HFFc6 (cell line): Measurements from ENCODE around the gene RPAP2. TPM values are rescaled to one million over a fixed set of nuclear protein-coding genes. Genes with fewer than 3 reads are reported as not detected.
"Not testable (repeated sequence)": the region's sequence is repeated elsewhere in the genome, so short reads cannot be mapped to it uniquely, and the experiment has no call there.

ENCODE experiments used
- DNase-seq: peaks from one replicate; pipeline ENCODE4 v3.0.0-alpha.2; 2018
- H3K27ac Mint-ChIP-seq: 2 replicates; pipeline ENCODE4 v1.8.0; 2020; ENCODE audit warnings: mild to moderate bottlenecking, mixed read lengths
- H3K27me3 Mint-ChIP-seq: 2 replicates; pipeline ENCODE4 v1.8.0; 2021; ENCODE audit warnings: mild to moderate bottlenecking, moderate library complexity, mixed read lengths; ENCODE audit not compliant: insufficient read depth
- H3K36me3 Mint-ChIP-seq: 2 replicates; pipeline ENCODE4 v1.8.0; 2021; ENCODE audit warnings: low read depth, mixed read lengths
- H3K4me1 Mint-ChIP-seq: 2 replicates; pipeline ENCODE4 v1.8.0; 2020; ENCODE audit warnings: low read depth, mixed read lengths
- H3K4me3 Mint-ChIP-seq: 2 replicates; pipeline ENCODE4 v1.8.0; 2020; ENCODE audit warnings: mild to moderate bottlenecking, moderate library complexity, mixed read lengths
- H3K9me3 Mint-ChIP-seq: 2 replicates; pipeline ENCODE4 v1.8.0; 2020; ENCODE audit warnings: mild to moderate bottlenecking, mixed read lengths
- total RNA-seq, 6 experiments: library from RNA; stranded (reverse); fragmentation: NEBNext Ultra II Directional; extraction: Animal tissue kit (Norgen Biotek cat#: 25700); gene quantifications; 2 replicates in 1 of 6; 3 replicates in 5 of 6; pipeline ENCODE4 v1.2.3, GENCODE V29; 2021
- TF ChIP-seq, protein P1 (sequence below): fragments of 200-600 bp; sonication (generic); IDR thresholded peaks from 2 replicates; pipeline ENCODE4 v1.5.0; 2021; ENCODE audit warnings: antibody characterized with exemption, mild to moderate bottlenecking

Gene RPAP2
- total RNA-seq, 6 experiments from 2014 or later = 18.4 to 24.8 (median 21.0) TPM

DNA sequence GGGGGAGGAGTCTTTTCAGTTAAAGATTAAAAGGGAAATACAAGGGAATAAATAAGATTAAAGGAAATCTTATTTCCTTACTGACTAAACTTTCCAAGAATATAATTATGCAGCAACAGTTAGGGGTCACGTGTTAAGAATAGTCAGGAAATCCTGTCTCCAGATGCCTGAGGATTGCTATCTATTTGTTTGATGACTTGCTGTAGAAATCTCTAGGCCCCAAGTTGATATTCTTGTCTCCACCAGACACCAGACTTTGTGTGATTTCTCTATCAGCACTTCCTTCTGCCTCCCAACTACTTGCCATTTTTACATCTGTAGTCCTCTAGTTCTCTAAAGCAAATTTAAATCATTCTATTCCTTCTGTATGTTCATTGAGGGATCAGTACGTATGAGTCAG lies 77.5 kb downstream of the RPAP2 start:
- Mint-ChIP-seq H3K9me3 (no peaks in the 10 kb centered on the region), H3K36me3 (peaks cover 6% of the 10 kb centered on the region), H3K4me1 (0 out of 2 replicates have a peak, but pooled peaks cover 6% of the 10 kb centered on the region), H3K4me3 (no peak overlapping the region), H3K27me3 (no peaks in the 10 kb centered on the region; the same call in 1 of the 2 replicates), H3K27ac (no peak overlapping the region)
- no peak for DNase-seq
- TF ChIP-seq, protein P1, sequence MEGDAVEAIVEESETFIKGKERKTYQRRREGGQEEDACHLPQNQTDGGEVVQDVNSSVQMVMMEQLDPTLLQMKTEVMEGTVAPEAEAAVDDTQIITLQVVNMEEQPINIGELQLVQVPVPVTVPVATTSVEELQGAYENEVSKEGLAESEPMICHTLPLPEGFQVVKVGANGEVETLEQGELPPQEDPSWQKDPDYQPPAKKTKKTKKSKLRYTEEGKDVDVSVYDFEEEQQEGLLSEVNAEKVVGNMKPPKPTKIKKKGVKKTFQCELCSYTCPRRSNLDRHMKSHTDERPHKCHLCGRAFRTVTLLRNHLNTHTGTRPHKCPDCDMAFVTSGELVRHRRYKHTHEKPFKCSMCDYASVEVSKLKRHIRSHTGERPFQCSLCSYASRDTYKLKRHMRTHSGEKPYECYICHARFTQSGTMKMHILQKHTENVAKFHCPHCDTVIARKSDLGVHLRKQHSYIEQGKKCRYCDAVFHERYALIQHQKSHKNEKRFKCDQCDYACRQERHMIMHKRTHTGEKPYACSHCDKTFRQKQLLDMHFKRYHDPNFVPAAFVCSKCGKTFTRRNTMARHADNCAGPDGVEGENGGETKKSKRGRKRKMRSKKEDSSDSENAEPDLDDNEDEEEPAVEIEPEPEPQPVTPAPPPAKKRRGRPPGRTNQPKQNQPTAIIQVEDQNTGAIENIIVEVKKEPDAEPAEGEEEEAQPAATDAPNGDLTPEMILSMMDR = no peak

DNA sequence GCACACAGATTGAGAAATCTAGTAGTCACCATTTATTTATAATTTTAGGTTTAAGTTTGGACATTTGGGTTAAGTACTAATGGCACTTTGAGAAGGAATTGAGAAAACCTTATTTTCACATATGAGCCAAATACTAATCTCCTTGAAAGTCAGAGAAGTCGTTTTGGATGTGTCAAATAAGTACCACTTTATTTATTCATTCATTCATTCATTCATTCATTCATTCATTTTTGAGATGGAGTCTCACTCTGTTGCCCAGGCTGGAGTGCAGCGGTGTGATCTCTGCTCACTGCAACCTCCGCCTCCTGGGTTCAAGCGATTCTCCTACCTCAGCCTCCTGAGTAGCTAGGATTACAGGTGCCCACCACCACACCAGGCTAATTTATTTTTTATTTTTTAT lies 79.1 kb downstream of the RPAP2 start:
- not testable (repeated sequence) for H3K9me3 Mint-ChIP-seq, H3K27me3 Mint-ChIP-seq, H3K4me1 Mint-ChIP-seq, DNase-seq, H3K27ac Mint-ChIP-seq, H3K4me3 Mint-ChIP-seq, H3K36me3 Mint-ChIP-seq

DNA sequence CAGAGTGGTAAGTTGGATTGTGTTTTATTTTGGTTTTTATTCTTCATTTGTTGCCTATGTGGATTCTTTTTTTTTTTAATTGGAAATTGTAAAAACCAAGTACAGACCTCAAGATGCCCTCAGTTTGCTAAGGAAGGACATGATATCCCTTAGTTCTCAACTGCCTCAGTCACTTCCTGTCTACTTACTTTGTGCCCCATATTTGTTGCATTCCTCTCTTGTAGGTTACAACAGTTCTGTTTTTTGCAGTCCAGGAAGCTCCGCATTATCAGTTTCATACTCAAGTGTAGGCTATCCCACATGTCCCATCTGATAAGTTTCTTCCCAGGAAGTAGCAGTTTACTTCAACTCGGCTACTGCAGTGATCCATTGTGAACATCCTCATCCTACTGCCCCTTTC lies 82.0 kb downstream of the RPAP2 start:
- DNase-seq = no peak
- H3K27ac Mint-ChIP-seq = no peak overlapping the region
- no peak overlapping the region for H3K4me3 Mint-ChIP-seq
- H3K4me1 Mint-ChIP-seq = no peaks in the 10 kb centered on the region
- peaks cover 10% of the 10 kb centered on the region for H3K36me3 Mint-ChIP-seq
- TF ChIP-seq, protein P1 = no peak
- H3K9me3 Mint-ChIP-seq = no peaks in the 10 kb centered on the region
- H3K27me3 Mint-ChIP-seq = no peaks in the 10 kb centered on the region

DNA sequence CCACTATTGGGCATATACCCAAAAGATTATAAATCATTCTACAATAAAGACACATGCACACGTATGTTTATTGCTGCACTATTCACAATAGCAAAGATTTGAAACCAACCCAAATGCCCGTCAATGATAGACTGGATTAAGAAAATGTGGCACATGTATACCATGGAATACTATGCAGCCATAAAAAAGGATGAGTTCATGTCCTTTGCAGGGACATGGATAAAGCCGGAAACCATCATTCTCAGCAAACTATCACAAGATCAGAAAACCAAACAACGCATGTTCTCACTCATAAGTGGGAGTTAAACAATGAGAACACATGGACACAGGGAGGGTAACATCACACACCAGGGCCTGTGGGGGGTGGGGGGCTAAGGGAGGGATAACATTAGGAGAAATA lies 95.1 kb downstream of the RPAP2 start:
- peaks cover 45% of the 10 kb centered on the region for H3K9me3 Mint-ChIP-seq
- not testable (repeated sequence) for H3K27ac Mint-ChIP-seq, H3K4me1 Mint-ChIP-seq, H3K27me3 Mint-ChIP-seq, DNase-seq, H3K4me3 Mint-ChIP-seq
- peaks cover 46% of the 10 kb centered on the region for H3K36me3 Mint-ChIP-seq

DNA sequence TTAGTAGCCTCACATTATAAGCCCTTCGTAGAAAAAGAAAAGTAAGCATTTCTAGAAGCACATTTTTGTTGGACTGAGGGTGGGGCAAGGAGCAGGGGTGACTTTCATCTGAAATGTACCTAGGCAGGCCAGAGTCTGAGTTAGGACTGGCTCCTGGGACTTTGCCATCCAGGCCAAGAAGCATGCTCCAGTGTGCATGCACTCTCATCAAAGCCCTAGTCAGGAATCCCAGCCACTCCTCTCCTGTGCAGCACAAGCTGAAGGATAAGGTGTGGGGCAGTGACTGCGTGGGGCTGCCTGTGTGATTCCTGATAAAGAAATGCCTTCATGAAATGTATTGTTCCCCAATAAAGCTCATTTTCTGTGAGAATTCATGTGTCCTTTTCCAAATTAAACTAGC lies 99.7 kb downstream of the RPAP2 start:
- Mint-ChIP-seq H3K4me1 (no peaks in the 10 kb centered on the region), H3K36me3 (peaks cover 6% of the 10 kb centered on the region), H3K27me3 (no peaks in the 10 kb centered on the region), H3K27ac (no peak overlapping the region), H3K4me3 (no peak overlapping the region), H3K9me3 (peaks cover 10% of the 10 kb centered on the region)
- DNase-seq = no peak
- TF ChIP-seq, protein P1 = no peak

DNA sequence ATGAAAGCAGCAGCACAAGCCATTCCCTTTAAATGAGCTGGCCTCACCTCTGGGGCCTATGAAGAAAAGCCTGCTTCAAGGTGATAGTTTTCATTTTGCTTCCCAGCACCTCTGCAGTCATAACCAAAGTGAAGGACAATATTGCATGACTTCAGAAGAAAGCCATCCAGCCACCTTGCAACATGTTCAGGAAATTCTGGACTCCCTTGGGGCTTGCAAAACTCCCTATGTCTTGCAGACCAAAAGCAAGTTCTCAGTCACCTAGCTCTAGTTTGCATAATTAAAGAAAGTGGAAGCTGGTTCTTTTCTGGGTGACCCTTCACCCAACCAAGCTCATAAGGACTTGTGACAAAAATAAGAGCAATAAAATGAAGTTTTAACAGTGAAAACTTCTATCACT lies 100.2 kb downstream of the RPAP2 start:
- no peak overlapping the region for H3K27ac Mint-ChIP-seq
- TF ChIP-seq, protein P1 = no peak
- H3K4me1 Mint-ChIP-seq = no peaks in the 10 kb centered on the region
- peaks cover 3% of the 10 kb centered on the region for H3K36me3 Mint-ChIP-seq
- H3K9me3 Mint-ChIP-seq = peaks cover 8% of the 10 kb centered on the region
- no peaks in the 10 kb centered on the region for H3K27me3 Mint-ChIP-seq
- no peak for DNase-seq
- H3K4me3 Mint-ChIP-seq = no peak overlapping the region

DNA sequence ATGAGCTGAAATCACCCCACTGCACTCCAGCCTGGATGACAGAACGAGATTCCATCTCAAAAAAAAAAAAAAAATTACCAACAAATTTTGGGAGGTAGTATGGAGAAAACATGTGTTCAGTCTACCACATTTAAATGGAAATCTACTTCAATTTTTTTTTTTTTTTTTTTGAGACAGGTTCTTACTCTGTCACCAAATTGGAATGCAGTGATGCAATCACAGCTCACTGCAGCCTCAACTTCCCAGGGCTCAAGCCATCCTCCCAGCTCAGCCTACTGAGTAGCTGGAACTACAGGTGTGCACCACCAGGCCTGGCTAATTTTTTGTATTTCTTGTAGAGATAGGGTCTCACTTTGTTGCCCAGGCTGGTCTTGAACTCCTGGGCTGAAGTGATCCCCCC lies 105.8 kb downstream of the RPAP2 start:
- Mint-ChIP-seq H3K4me3 (no peak overlapping the region), H3K36me3 (peaks cover 5% of the 10 kb centered on the region), H3K27me3 (peaks cover 4% of the 10 kb centered on the region; the same call in 1 of the 2 replicates), H3K4me1 (peaks cover 7% of the 10 kb centered on the region; the same call in 1 of the 2 replicates), H3K9me3 (peaks cover 10% of the 10 kb centered on the region), H3K27ac (no peak overlapping the region)
- TF ChIP-seq, protein P1 = no peak
- no peak for DNase-seq
